ENCODE results near the gene IL1B. TPM values are rescaled to one million over a fixed set of nuclear protein-coding genes. Genes with fewer than 3 reads are reported as not detected.

The IL1B gene
- 5.3 TPM for polyA plus RNA-seq (2013, experiment 1 of 2)
- 5.7 TPM for polyA plus RNA-seq (2013, experiment 2 of 2)

GRCh38 chr2:112836695-112837117 lies at the start of gene IL1B:
IL1B (minus strand) TSS chr2:112836779; CDS start chr2:112836229, 550 bp downstream.
- H3K4me2 ChIP-seq (ENCODE audit: low read length, poor library complexity, severe bottlenecking), result no peak within 1 kb of the TSS
- H3K9me3 ChIP-seq (ENCODE audit: control insufficient read depth, low read length), result no peaks in the 10 kb centered on the region
- peak within 1 kb of the TSS; percentile 72 for H3K9ac ChIP-seq (ENCODE audit: low read length)
- peak; percentile 39 for DNase-seq
- H4K91ac ChIP-seq (ENCODE audit: low read length), result no peak within 1 kb of the TSS
- H3K4ac ChIP-seq (ENCODE audit: low read depth in 1 of 2, low read length in 2 of 2), result no peak within 1 kb of the TSS
- H2BK120ac ChIP-seq (ENCODE audit: low read depth, low read length), result peak within 1 kb of the TSS; percentile 36
- no peak within 1 kb of the TSS for H3K14ac ChIP-seq (ENCODE audit: low read length in 2 of 2)
- WGBS, result 58% methylated on average over 2 of the region's 4 CpGs
- H2AFZ ChIP-seq (ENCODE audit: low read depth, low read length), result no peak within 1 kb of the TSS
- peaks cover 0 to 4% of the 10 kb centered on the region in 2 experiments for H3K36me3 ChIP-seq (ENCODE audit: control insufficient read depth in 1 of 2, insufficient read depth in 2 of 2, low read depth in 1 of 2, low read length in 2 of 2)
- peaks cover 3% of the 10 kb centered on the region for H3K4me1 ChIP-seq (ENCODE audit: control insufficient read depth, insufficient read depth, low read depth, low read length)
- H3K27ac ChIP-seq (ENCODE audit: low read length, poor library complexity, severe bottlenecking), result no peak within 1 kb of the TSS
- no peak within 1 kb of the TSS for H4K8ac ChIP-seq (ENCODE audit: low read length)
- H2AK5ac ChIP-seq (ENCODE audit: low read length, severe bottlenecking), result no peak within 1 kb of the TSS
- H3K18ac ChIP-seq (ENCODE audit: low read depth in 1 of 2, low read length in 2 of 2), result no peak within 1 kb of the TSS
- H2BK12ac ChIP-seq (ENCODE audit: low read length in 2 of 2), result no peak within 1 kb of the TSS
- H3K79me1 ChIP-seq (replicated peaks; ENCODE audit: low read length, poor library complexity, severe bottlenecking), result no peaks in the 10 kb centered on the region
- H3K4me3 ChIP-seq (ENCODE audit: insufficient read depth in 1 of 2, low read depth in 1 of 2, low read length in 2 of 2), result peak within 1 kb of the TSS in 1 of 2 experiments; percentile 52
- peaks cover 0 to 8% of the 10 kb centered on the region in 2 experiments for H3K27me3 ChIP-seq (ENCODE audit: control insufficient read depth in 1 of 2, insufficient read depth in 1 of 2, low read length in 2 of 2)
- H3K23ac ChIP-seq (ENCODE audit: low read length in 2 of 2), result no peak within 1 kb of the TSS
- no peak within 1 kb of the TSS for H2BK5ac ChIP-seq (ENCODE audit: low read depth, low read length, poor library complexity, severe bottlenecking)
- H2BK15ac ChIP-seq (ENCODE audit: low read depth, poor library complexity, severe bottlenecking), result no peak within 1 kb of the TSS

GRCh38 chr2:112886291-112886690 lies 49.7 kb upstream of the IL1B start:
- Histone ChIP-seq H3K27me3 (ENCODE audit: control insufficient read depth in 1 of 2, insufficient read depth in 1 of 2, low read length in 2 of 2) (no peaks in the 10 kb centered on the region), H3K18ac (ENCODE audit: low read depth in 1 of 2, low read length in 2 of 2) (no peak overlapping the region), H2BK15ac (ENCODE audit: low read depth, poor library complexity, severe bottlenecking) (no peak overlapping the region), H3K79me1 (replicated peaks; ENCODE audit: low read length, poor library complexity, severe bottlenecking) (no peaks in the 10 kb centered on the region), H3K9ac (ENCODE audit: low read length) (no peak overlapping the region), H2AK5ac (ENCODE audit: low read length, severe bottlenecking) (no peak overlapping the region), H3K4me2 (ENCODE audit: low read length, poor library complexity, severe bottlenecking) (no peak overlapping the region), H2BK5ac (ENCODE audit: low read depth, low read length, poor library complexity, severe bottlenecking) (no peak overlapping the region), H3K4me1 (ENCODE audit: control insufficient read depth, insufficient read depth, low read depth, low read length) (peaks cover under 1% of the 10 kb centered on the region), H4K91ac (ENCODE audit: low read length) (no peak overlapping the region), H4K8ac (ENCODE audit: low read length) (no peak overlapping the region), H3K27ac (ENCODE audit: low read length, poor library complexity, severe bottlenecking) (no peak overlapping the region), H3K4me3 (ENCODE audit: insufficient read depth in 1 of 2, low read depth in 1 of 2, low read length in 2 of 2) (no peak overlapping the region), H3K23ac (ENCODE audit: low read length in 2 of 2) (no peak overlapping the region), H2AFZ (ENCODE audit: low read depth, low read length) (no peak overlapping the region), H3K9me3 (ENCODE audit: control insufficient read depth, low read length) (no peaks in the 10 kb centered on the region), H2BK120ac (ENCODE audit: low read depth, low read length) (no peak overlapping the region), H3K14ac (ENCODE audit: low read length in 2 of 2) (no peak overlapping the region), H2BK12ac (ENCODE audit: low read length in 2 of 2) (no peak overlapping the region), H3K4ac (ENCODE audit: low read depth in 1 of 2, low read length in 2 of 2) (no peak overlapping the region), H3K36me3 (ENCODE audit: control insufficient read depth in 1 of 2, insufficient read depth in 2 of 2, low read depth in 1 of 2, low read length in 2 of 2) (no peaks in the 10 kb centered on the region)
- 83% methylated on average over 2 of the region's 2 CpGs for WGBS
- DNase-seq, result no peak

DNA sequence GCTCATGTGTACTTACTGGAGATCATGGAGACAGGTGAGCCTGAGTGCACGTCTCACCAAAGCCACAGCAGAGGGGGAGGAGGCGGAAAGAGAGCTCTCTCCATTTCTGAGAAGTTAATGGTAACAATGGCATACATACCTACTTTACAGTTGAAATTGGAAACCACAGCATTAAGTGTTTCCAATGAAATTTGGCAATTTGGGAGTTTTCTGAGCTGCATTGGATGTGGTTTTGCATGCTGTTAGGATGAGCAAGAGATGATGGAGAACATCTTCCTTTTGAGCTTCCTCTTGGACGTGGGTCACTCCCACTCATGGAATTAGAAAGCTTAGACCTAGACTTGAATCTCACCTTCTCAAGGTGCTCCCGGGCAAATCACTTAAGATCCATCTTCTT lies 48.9 kb upstream of the IL1B start:
- Histone ChIP-seq H3K4me3 (ENCODE audit: insufficient read depth in 1 of 2, low read depth in 1 of 2, low read length in 2 of 2) (no peak overlapping the region), H2BK5ac (ENCODE audit: low read depth, low read length, poor library complexity, severe bottlenecking) (no peak overlapping the region), H3K27ac (ENCODE audit: low read length, poor library complexity, severe bottlenecking) (no peak overlapping the region), H3K9me3 (ENCODE audit: control insufficient read depth, low read length) (no peaks in the 10 kb centered on the region), H3K79me1 (replicated peaks; ENCODE audit: low read length, poor library complexity, severe bottlenecking) (no peaks in the 10 kb centered on the region), H2BK12ac (ENCODE audit: low read length in 2 of 2) (no peak overlapping the region), H2AK5ac (ENCODE audit: low read length, severe bottlenecking) (no peak overlapping the region), H3K36me3 (ENCODE audit: control insufficient read depth in 1 of 2, insufficient read depth in 2 of 2, low read depth in 1 of 2, low read length in 2 of 2) (no peaks in the 10 kb centered on the region), H2AFZ (ENCODE audit: low read depth, low read length) (no peak overlapping the region), H3K14ac (ENCODE audit: low read length in 2 of 2) (no peak overlapping the region), H3K4ac (ENCODE audit: low read depth in 1 of 2, low read length in 2 of 2) (no peak overlapping the region), H4K91ac (ENCODE audit: low read length) (no peak overlapping the region), H4K8ac (ENCODE audit: low read length) (no peak overlapping the region), H3K4me1 (ENCODE audit: control insufficient read depth, insufficient read depth, low read depth, low read length) (peaks cover 4% of the 10 kb centered on the region), H3K9ac (ENCODE audit: low read length) (no peak overlapping the region), H3K4me2 (ENCODE audit: low read length, poor library complexity, severe bottlenecking) (no peak overlapping the region), H3K27me3 (ENCODE audit: control insufficient read depth in 1 of 2, insufficient read depth in 1 of 2, low read length in 2 of 2) (no peaks in the 10 kb centered on the region), H2BK120ac (ENCODE audit: low read depth, low read length) (no peak overlapping the region), H3K23ac (ENCODE audit: low read length in 2 of 2) (no peak overlapping the region), H2BK15ac (ENCODE audit: low read depth, poor library complexity, severe bottlenecking) (no peak overlapping the region), H3K18ac (ENCODE audit: low read depth in 1 of 2, low read length in 2 of 2) (no peak overlapping the region)
- peak; percentile 42 for DNase-seq
- WGBS, result 80% methylated on average over 2 of the region's 4 CpGs

- Histone ChIP-seq H4K8ac (ENCODE audit: low read length) (no peak overlapping the region), H3K18ac (ENCODE audit: low read depth in 1 of 2, low read length in 2 of 2) (peak overlapping the region; percentile 24 to 64), H2BK5ac (ENCODE audit: low read depth, low read length, poor library complexity, severe bottlenecking) (no peak overlapping the region), H3K14ac (ENCODE audit: low read length in 2 of 2) (no peak overlapping the region), H3K9ac (ENCODE audit: low read length) (no peak overlapping the region), H3K27ac (ENCODE audit: low read length, poor library complexity, severe bottlenecking) (no peak overlapping the region), H3K4me1 (ENCODE audit: control insufficient read depth, insufficient read depth, low read depth, low read length) (peaks cover 8% of the 10 kb centered on the region), H2AFZ (ENCODE audit: low read depth, low read length) (no peak overlapping the region), H3K4me2 (ENCODE audit: low read length, poor library complexity, severe bottlenecking) (no peak overlapping the region), H2BK120ac (ENCODE audit: low read depth, low read length) (no peak overlapping the region), H2BK15ac (ENCODE audit: low read depth, poor library complexity, severe bottlenecking) (no peak overlapping the region), H4K91ac (ENCODE audit: low read length) (no peak overlapping the region), H3K9me3 (ENCODE audit: control insufficient read depth, low read length) (no peaks in the 10 kb centered on the region), H3K4me3 (ENCODE audit: insufficient read depth in 1 of 2, low read depth in 1 of 2, low read length in 2 of 2) (no peak overlapping the region), H3K36me3 (ENCODE audit: control insufficient read depth in 1 of 2, insufficient read depth in 2 of 2, low read depth in 1 of 2, low read length in 2 of 2) (no peaks in the 10 kb centered on the region), H3K27me3 (ENCODE audit: control insufficient read depth in 1 of 2, insufficient read depth in 1 of 2, low read length in 2 of 2) (no peaks in the 10 kb centered on the region), H3K79me1 (replicated peaks; ENCODE audit: low read length, poor library complexity, severe bottlenecking) (no peaks in the 10 kb centered on the region), H2BK12ac (ENCODE audit: low read length in 2 of 2) (peak overlapping the region in 1 of 2 experiments; percentile 39), H3K4ac (ENCODE audit: low read depth in 1 of 2, low read length in 2 of 2) (peak overlapping the region in 1 of 2 experiments; percentile 19), H3K23ac (ENCODE audit: low read length in 2 of 2) (no peak overlapping the region), H2AK5ac (ENCODE audit: low read length, severe bottlenecking) (no peak overlapping the region)
- WGBS, result 69% methylated on average over 5 of the region's 6 CpGs
- no peak for DNase-seq
Measured at GRCh38 chr2:112884869-112885505, 48.4 kb upstream of the IL1B start.

All from mesenchymal stem cell (in vitro differentiated cells and primary cell).